Stimulated activated CD4-positive, alpha-beta T cell treated with anti-CD3 and anti-CD28 coated beads, Interleukin-12 subunit alpha, Interleukin-12 subunit beta, amount 100 ng/mL, for 48 hours (primary cell): ENCODE measurements around the gene SCAPER.
"Not testable (repeated sequence)": the region's sequence is repeated elsewhere in the genome, so short reads cannot be mapped to it uniquely, and the experiment has no call there.

Source experiments
- DNase-seq, 3 donors: peaks; one replicate each; pipeline ENCODE4 v3.0.0-alpha.2; 2020; ENCODE audit warnings: low read depth in 2 of 3, low spot score in 1 of 3

SCAPER gene

GRCh38 chr15:76502185-76502584 lies 403.0 kb downstream of the SCAPER start:
- DNase-seq = not testable (repeated sequence)

- no peak for DNase-seq
Measured at GRCh38 chr15:76501726-76502125, 403.4 kb downstream of the SCAPER start.

GRCh38 chr15:76501011-76501410 lies 404.1 kb downstream of the SCAPER start:
- DNase-seq = no peak

- DNase-seq = no peak
Measured at GRCh38 chr15:76495487-76495886, 409.7 kb downstream of the SCAPER start.

- DNase-seq = no peak
Measured at GRCh38 chr15:76492538-76492937, 412.6 kb downstream of the SCAPER start.

- DNase-seq = no peak
Measured at GRCh38 chr15:76483752-76484151, 421.4 kb downstream of the SCAPER start.

- no peak for DNase-seq
Measured at GRCh38 chr15:76483018-76483417, 422.1 kb downstream of the SCAPER start.

GRCh38 chr15:76480267-76480666 lies 424.9 kb downstream of the SCAPER start:
- no peak for DNase-seq

GRCh38 chr15:76470691-76471090 lies 434.4 kb downstream of the SCAPER start:
- no peak for DNase-seq

GRCh38 chr15:76468722-76469121 lies 436.4 kb downstream of the SCAPER start:
- DNase-seq = no peak

GRCh38 chr15:76467136-76467535 lies 438.0 kb downstream of the SCAPER start:
- no peak for DNase-seq

- DNase-seq = no peak
Measured at GRCh38 chr15:76465728-76466127, 439.4 kb downstream of the SCAPER start.

- no peak for DNase-seq
Measured at GRCh38 chr15:76464247-76464646, 440.9 kb downstream of the SCAPER start.

- no peak for DNase-seq
Measured at GRCh38 chr15:76460871-76461270, 444.3 kb downstream of the SCAPER start.

- DNase-seq = no peak
Measured at GRCh38 chr15:76460347-76460746, 444.8 kb downstream of the SCAPER start.

- no peak for DNase-seq
Measured at GRCh38 chr15:76451540-76451939, 453.6 kb downstream of the SCAPER start.

- no peak for DNase-seq
Measured at GRCh38 chr15:76449455-76449854, 455.7 kb downstream of the SCAPER start.

GRCh38 chr15:76448755-76449154 lies 456.4 kb downstream of the SCAPER start:
- no peak for DNase-seq

GRCh38 chr15:76447728-76448441 lies 457.3 kb downstream of the SCAPER start:
- DNase-seq = no peak

GRCh38 chr15:76440441-76440840 lies 464.7 kb downstream of the SCAPER start:
- no peak for DNase-seq

- DNase-seq = no peak
Measured at GRCh38 chr15:76439542-76439941, 465.6 kb downstream of the SCAPER start.

GRCh38 chr15:76433798-76434400 lies 471.2 kb downstream of the SCAPER start:
- no peak for DNase-seq

- not testable (repeated sequence) for DNase-seq
Measured at GRCh38 chr15:76433036-76433435, 472.1 kb downstream of the SCAPER start.
